ENCODE data around the gene SYCP2. TPM values are rescaled to one million over a fixed set of nuclear protein-coding genes. Genes with fewer than 3 reads are reported as not detected.

The SYCP2 gene
- total RNA-seq, 1 experiment from 2014 or later: 0.70 TPM

DNA sequence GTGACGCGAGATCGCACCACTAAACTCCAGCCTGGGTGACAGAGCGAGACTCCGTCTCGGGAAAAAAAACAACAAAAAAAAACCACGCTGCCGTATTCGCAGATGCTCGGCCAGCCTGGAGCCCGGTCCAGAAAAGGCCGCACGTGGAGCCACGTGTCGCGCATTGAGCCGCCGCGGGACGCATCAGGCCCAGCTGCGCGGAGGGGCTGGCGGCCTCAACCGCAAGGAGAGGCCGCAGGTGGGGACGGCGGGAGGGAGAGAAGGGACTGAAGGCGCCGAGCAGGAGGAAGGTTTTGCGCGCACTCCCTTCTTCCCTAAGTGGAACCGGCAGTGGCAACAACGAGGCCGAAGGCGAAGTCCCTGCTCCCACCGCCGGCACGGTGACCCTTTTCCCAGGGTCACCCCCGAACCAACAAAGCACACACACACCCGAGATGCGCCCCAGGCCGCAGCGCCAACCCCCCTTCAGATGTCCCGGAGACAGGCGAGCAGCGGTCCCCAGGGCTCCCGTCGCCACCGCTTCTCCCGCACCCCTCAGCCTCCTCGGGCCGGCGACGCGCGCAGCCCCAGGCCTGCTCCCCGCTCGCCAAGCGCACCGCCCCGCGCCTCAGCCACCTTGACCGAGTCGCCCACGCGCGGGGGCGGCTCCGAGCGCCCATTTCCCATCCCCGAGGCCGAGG is 681 bp downstream of the SYCP2 start:
- peaks cover 35% of the 10 kb centered on the region for H3K27me3 Mint-ChIP-seq (ENCODE audit: low read depth)
- H3K23ac ChIP-seq (ENCODE audit: insufficient read length, low read depth, low read length): no peak overlapping the region
- no peaks in the 10 kb centered on the region for H4K20me1 ChIP-seq (ENCODE audit: control insufficient read depth, insufficient read depth, insufficient read length)
- no peak overlapping the region for H3K14ac ChIP-seq (ENCODE audit: insufficient read depth, low read length)
- no peak overlapping the region for H4K5ac ChIP-seq (ENCODE audit: insufficient read length, low read depth, low read length)
- H4K91ac ChIP-seq (ENCODE audit: insufficient read length, low read depth, low read length): no peak overlapping the region
- no peak overlapping the region; a peak in 1 of 7 replicates for H3K27ac Mint-ChIP-seq
- H4K8ac ChIP-seq (replicated peaks; ENCODE audit: insufficient read length, low read depth, low read length): no peak overlapping the region
- H3K4me1 Mint-ChIP-seq: peaks cover 6 to 19% of the 10 kb centered on the region in 2 experiments
- no peak overlapping the region for H3K18ac ChIP-seq (ENCODE audit: insufficient read length, low read depth, low read length)
- H2AK5ac ChIP-seq (ENCODE audit: insufficient read length, low read length): no peak overlapping the region
- no peak overlapping the region for H3T11ph ChIP-seq (ENCODE audit: low read length)
- no peaks in the 10 kb centered on the region for H3K4me1 ChIP-seq (ENCODE audit: insufficient read depth, low read length)
- H2BK20ac ChIP-seq (ENCODE audit: low read depth, low read length, poor library complexity, severe bottlenecking): no peak overlapping the region
- WGBS (ENCODE audit: extremely low coverage, insufficient read length, low lambda C conversion rate): no CpG with 5 or more reads among the region's 72 CpGs
- H3K36me3 Mint-ChIP-seq (ENCODE audit: insufficient read depth in 1 of 3, low read depth in 3 of 3): no peaks in the 10 kb centered on the region
- no peak overlapping the region for H3K9ac ChIP-seq (ENCODE audit: extremely low read depth, insufficient read length, low read length)
- no peak overlapping the region for H2BK5ac ChIP-seq (ENCODE audit: insufficient read length, low read length)
- H2BK12ac ChIP-seq (ENCODE audit: insufficient read length, low read depth, low read length): no peak overlapping the region
- H3K23me2 ChIP-seq (ENCODE audit: insufficient read length, low read depth, low read length, poor library complexity, severe bottlenecking): peaks cover 5% of the 10 kb centered on the region
- no peaks in the 10 kb centered on the region; a peak in 1 of 5 replicates for H3K9me3 Mint-ChIP-seq
- H3K27me3 ChIP-seq (ENCODE audit: insufficient read depth, low read length): peaks cover 2% of the 10 kb centered on the region; the same call in 1 of the 2 replicates
- H3K56ac ChIP-seq (ENCODE audit: insufficient read length, low read depth, low read length): no peak overlapping the region
- H3K9me3 ChIP-seq (ENCODE audit: control insufficient read depth, low read depth, low read length): no peaks in the 10 kb centered on the region
- DNase-seq: no peak
- H3K4me3 Mint-ChIP-seq: no peak overlapping the region
- no peak overlapping the region for H2AFZ ChIP-seq (ENCODE audit: low read length)
- H3K4ac ChIP-seq (ENCODE audit: low read depth, low read length): no peak overlapping the region
- no peaks in the 10 kb centered on the region for H3K79me1 ChIP-seq (ENCODE audit: insufficient read depth, low read depth, low read length, poor library complexity, severe bottlenecking)
- no peaks in the 10 kb centered on the region for H3K79me2 ChIP-seq (ENCODE audit: insufficient read depth, low read length)
- no peak overlapping the region for H2BK120ac ChIP-seq (ENCODE audit: low read depth, low read length, poor library complexity, severe bottlenecking)
- no peak for TF ChIP-seq CTCF (conservative IDR thresholded peaks at IDR 0.05)
- H3K4me2 ChIP-seq (ENCODE audit: insufficient read depth, insufficient read length, low read length): no peak overlapping the region
- H2BK15ac ChIP-seq (ENCODE audit: low read depth, low read length): no peak overlapping the region
- no peak overlapping the region for H3K27ac ChIP-seq (ENCODE audit: insufficient read length, low read depth, low read length)

Measured in H9 (cell line).